Measurements from ENCODE around the gene PTPN23. TPM values are rescaled to one million over a fixed set of nuclear protein-coding genes. Genes with fewer than 3 reads are reported as not detected.

PTPN23 gene
- total and polyA plus RNA-seq, 2 of the 13 experiments (the other 11 are each of a cell fraction or from before 2014, with no cell fraction given) = 2.3 to 3.7 TPM

- TF ChIP-seq ETV6 (CRISPR knock-in tag; conservative IDR thresholded peaks at IDR 0.05) (no peak), USF2 (IDR thresholded peaks at IDR 0.05; ENCODE audit: low read depth, low read length) (no peak), USF2 (CRISPR knock-in tag; IDR thresholded peaks at IDR 0.05; ENCODE audit: borderline replicate concordance) (0 out of 2 replicates have a peak, but pooled peaks have one; percentile 36), ZNF414 (CRISPR knock-in tag; IDR thresholded peaks at IDR 0.05) (peak; percentile 82; the same call in 1 of the 2 replicates), ATF6 (CRISPR knock-in tag; conservative IDR thresholded peaks at IDR 0.05) (0 out of 2 replicates have a peak, but pooled peaks have one; percentile 25), TBX2 (CRISPR knock-in tag; IDR thresholded peaks at IDR 0.05; ENCODE audit: borderline replicate concordance) (peak; percentile 91), ZFP90 (CRISPR knock-in tag; IDR thresholded peaks at IDR 0.05; ENCODE audit: borderline replicate concordance) (peak; percentile 45; the same call in 1 of the 2 replicates), BHLHE40 (IDR thresholded peaks at IDR 0.05; ENCODE audit: low read length) (no peak), TGIF2 (CRISPR knock-in tag; IDR thresholded peaks at IDR 0.05) (no peak), NFYB (CRISPR knock-in tag; IDR thresholded peaks at IDR 0.05) (no peak), ZNF451 (CRISPR knock-in tag; IDR thresholded peaks at IDR 0.05) (0 out of 2 replicates have a peak, but pooled peaks have one; percentile 29), ARID4A (CRISPR knock-in tag; IDR thresholded peaks at IDR 0.05; ENCODE audit: borderline replicate concordance) (peak; percentile 41; the same call in 1 of the 2 replicates), ZNF564 (CRISPR knock-in tag; IDR thresholded peaks at IDR 0.05) (0 out of 2 replicates have a peak, but pooled peaks have one; percentile 67), POLR2A (IDR thresholded peaks at IDR 0.05; ENCODE audit: insufficient read depth in 1 of 2, low read depth in 2 of 2, low read length in 2 of 2) (peak; percentile 58 to 61; a peak in 3 of 4 replicates), SIX4 (CRISPR knock-in tag; IDR thresholded peaks at IDR 0.05) (0 out of 2 replicates have a peak, but pooled peaks have one; percentile 21), MZF1 (CRISPR knock-in tag; IDR thresholded peaks at IDR 0.05; ENCODE audit: borderline replicate concordance) (no peak), ZMAT3 (CRISPR knock-in tag; conservative IDR thresholded peaks at IDR 0.05) (peak; percentile 77; the same call in 1 of the 2 replicates), ATM (IDR thresholded peaks at IDR 0.05; ENCODE audit: borderline replicate concordance) (no peak), ZNF276 (CRISPR knock-in tag; IDR thresholded peaks at IDR 0.05; ENCODE audit: low read depth) (no peak), HCFC1 (IDR thresholded peaks at IDR 0.05; ENCODE audit: low read depth, low read length) (no peak)
Observed at GRCh38 chr3:47379411-47379899, 1.4 kb upstream of the PTPN23 start (continued).

All from HepG2 (cell line).